Measurements from ENCODE around the gene MYL10. TPM values are rescaled to one million over a fixed set of nuclear protein-coding genes. Genes with fewer than 3 reads are reported as not detected.

Gene MYL10
- total and polyA plus RNA-seq, 2 of the 13 experiments (the other 11 are each of a cell fraction or from before 2014, with no cell fraction given) = not detected

DNA sequence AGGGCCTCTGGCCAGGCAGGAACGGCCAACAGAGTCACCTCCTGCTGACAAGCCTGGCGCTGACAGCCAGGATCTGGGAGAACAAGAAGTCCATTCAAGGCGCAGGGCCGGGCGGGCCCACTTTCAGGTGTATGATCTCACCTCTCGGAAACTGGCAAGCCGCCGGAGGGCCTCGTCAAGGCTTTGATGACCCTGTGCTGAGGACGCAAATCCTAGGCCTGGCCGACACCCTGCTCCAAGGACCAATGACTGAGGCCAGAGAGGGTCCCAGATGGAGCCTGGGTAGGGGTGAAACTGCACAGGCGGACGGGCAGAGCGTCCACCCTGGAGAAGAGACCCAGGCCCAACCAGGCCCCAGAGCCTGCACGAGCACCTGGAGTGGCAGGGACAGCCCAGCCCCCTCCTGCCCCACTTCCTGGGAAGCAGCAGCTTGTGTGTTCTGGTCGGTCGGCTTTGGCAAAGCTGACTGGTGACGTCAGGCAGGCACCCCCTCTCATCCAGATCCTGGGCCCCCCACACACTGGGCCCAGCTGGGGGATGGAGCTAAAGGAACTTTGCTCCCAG lies 30.6 kb downstream of the MYL10 start (continued):
- TF ChIP-seq, protein P1, sequence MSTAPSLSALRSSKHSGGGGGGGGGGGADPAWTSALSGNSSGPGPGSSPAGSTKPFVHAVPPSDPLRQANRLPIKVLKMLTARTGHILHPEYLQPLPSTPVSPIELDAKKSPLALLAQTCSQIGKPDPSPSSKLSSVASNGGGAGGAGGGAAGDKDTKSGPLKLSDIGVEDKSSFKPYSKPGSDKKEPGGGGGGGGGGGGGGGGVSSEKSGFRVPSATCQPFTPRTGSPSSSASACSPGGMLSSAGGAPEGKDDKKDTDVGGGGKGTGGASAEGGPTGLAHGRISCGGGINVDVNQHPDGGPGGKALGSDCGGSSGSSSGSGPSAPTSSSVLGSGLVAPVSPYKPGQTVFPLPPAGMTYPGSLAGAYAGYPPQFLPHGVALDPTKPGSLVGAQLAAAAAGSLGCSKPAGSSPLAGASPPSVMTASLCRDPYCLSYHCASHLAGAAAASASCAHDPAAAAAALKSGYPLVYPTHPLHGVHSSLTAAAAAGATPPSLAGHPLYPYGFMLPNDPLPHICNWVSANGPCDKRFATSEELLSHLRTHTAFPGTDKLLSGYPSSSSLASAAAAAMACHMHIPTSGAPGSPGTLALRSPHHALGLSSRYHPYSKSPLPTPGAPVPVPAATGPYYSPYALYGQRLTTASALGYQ (CRISPR knock-in tag; IDR thresholded peaks at IDR 0.05) = no peak
- no peak for TF ChIP-seq MXI1 (IDR thresholded peaks at IDR 0.05; ENCODE audit: borderline replicate concordance, low read depth, low read length)
- TF ChIP-seq, protein P2, sequence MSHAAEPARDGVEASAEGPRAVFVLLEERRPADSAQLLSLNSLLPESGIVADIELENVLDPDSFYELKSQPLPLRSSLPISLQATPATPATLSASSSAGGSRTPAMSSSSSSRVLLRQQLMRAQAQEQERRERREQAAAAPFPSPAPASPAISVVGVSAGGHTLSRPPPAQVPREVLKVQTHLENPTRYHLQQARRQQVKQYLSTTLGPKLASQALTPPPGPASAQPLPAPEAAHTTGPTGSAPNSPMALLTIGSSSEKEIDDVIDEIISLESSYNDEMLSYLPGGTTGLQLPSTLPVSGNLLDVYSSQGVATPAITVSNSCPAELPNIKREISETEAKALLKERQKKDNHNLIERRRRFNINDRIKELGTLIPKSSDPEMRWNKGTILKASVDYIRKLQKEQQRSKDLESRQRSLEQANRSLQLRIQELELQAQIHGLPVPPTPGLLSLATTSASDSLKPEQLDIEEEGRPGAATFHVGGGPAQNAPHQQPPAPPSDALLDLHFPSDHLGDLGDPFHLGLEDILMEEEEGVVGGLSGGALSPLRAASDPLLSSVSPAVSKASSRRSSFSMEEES (CRISPR knock-in tag; IDR thresholded peaks at IDR 0.05) = no peak
- TF ChIP-seq, protein P3, sequence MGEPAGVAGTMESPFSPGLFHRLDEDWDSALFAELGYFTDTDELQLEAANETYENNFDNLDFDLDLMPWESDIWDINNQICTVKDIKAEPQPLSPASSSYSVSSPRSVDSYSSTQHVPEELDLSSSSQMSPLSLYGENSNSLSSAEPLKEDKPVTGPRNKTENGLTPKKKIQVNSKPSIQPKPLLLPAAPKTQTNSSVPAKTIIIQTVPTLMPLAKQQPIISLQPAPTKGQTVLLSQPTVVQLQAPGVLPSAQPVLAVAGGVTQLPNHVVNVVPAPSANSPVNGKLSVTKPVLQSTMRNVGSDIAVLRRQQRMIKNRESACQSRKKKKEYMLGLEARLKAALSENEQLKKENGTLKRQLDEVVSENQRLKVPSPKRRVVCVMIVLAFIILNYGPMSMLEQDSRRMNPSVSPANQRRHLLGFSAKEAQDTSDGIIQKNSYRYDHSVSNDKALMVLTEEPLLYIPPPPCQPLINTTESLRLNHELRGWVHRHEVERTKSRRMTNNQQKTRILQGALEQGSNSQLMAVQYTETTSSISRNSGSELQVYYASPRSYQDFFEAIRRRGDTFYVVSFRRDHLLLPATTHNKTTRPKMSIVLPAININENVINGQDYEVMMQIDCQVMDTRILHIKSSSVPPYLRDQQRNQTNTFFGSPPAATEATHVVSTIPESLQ (CRISPR knock-in tag; conservative IDR thresholded peaks at IDR 0.05) = no peak
- no peak for TF ChIP-seq ZNF543 (CRISPR knock-in tag; IDR thresholded peaks at IDR 0.05)
- TF ChIP-seq, protein P4, sequence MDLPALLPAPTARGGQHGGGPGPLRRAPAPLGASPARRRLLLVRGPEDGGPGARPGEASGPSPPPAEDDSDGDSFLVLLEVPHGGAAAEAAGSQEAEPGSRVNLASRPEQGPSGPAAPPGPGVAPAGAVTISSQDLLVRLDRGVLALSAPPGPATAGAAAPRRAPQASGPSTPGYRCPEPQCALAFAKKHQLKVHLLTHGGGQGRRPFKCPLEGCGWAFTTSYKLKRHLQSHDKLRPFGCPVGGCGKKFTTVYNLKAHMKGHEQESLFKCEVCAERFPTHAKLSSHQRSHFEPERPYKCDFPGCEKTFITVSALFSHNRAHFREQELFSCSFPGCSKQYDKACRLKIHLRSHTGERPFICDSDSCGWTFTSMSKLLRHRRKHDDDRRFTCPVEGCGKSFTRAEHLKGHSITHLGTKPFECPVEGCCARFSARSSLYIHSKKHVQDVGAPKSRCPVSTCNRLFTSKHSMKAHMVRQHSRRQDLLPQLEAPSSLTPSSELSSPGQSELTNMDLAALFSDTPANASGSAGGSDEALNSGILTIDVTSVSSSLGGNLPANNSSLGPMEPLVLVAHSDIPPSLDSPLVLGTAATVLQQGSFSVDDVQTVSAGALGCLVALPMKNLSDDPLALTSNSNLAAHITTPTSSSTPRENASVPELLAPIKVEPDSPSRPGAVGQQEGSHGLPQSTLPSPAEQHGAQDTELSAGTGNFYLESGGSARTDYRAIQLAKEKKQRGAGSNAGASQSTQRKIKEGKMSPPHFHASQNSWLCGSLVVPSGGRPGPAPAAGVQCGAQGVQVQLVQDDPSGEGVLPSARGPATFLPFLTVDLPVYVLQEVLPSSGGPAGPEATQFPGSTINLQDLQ (CRISPR knock-in tag; IDR thresholded peaks at IDR 0.05) = no peak
- no peak for TF ChIP-seq IRF2 (CRISPR knock-in tag; IDR thresholded peaks at IDR 0.05)
- no peak for TF ChIP-seq SATB2 (CRISPR knock-in tag; IDR thresholded peaks at IDR 0.05)
- TF ChIP-seq MTA1 (CRISPR knock-in tag; IDR thresholded peaks at IDR 0.05; ENCODE audit: borderline replicate concordance) = no peak
- TF ChIP-seq ZNF136 (CRISPR knock-in tag; IDR thresholded peaks at IDR 0.05; ENCODE audit: low read depth) = no peak
- no peak for TF ChIP-seq ARNT (IDR thresholded peaks at IDR 0.05)
- TF ChIP-seq NR3C1 (CRISPR knock-in tag; IDR thresholded peaks at IDR 0.05) = no peak
- TF ChIP-seq ZNF180 (CRISPR knock-in tag; IDR thresholded peaks at IDR 0.05; ENCODE audit: borderline replicate concordance, low read depth) = no peak
- TF ChIP-seq U2AF1 (optimal IDR thresholded peaks at IDR 0.05; ENCODE audit: low read depth, low read length) = no peak
- TF ChIP-seq MTF1 (CRISPR knock-in tag; IDR thresholded peaks at IDR 0.05) = no peak
- TF ChIP-seq SPEN (CRISPR knock-in tag; IDR thresholded peaks at IDR 0.05; ENCODE audit: low read depth) = no peak
- TF ChIP-seq, protein P5, sequence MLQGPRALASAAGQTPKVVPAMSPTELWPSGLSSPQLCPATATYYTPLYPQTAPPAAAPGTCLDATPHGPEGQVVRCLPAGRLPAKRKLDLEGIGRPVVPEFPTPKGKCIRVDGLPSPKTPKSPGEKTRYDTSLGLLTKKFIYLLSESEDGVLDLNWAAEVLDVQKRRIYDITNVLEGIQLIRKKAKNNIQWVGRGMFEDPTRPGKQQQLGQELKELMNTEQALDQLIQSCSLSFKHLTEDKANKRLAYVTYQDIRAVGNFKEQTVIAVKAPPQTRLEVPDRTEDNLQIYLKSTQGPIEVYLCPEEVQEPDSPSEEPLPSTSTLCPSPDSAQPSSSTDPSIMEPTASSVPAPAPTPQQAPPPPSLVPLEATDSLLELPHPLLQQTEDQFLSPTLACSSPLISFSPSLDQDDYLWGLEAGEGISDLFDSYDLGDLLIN (CRISPR knock-in tag; IDR thresholded peaks at IDR 0.05; ENCODE audit: borderline replicate concordance) = no peak
- TF ChIP-seq MYNN (CRISPR knock-in tag; IDR thresholded peaks at IDR 0.05; ENCODE audit: low read depth) = no peak
- TF ChIP-seq, protein P6, sequence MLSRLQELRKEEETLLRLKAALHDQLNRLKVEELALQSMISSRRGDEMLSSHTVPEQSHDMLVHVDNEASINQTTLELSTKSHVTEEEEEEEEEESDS (CRISPR knock-in tag; IDR thresholded peaks at IDR 0.05; ENCODE audit: borderline replicate concordance) = no peak

All from HepG2 (cell line).